Activated CD8-positive, alpha-beta memory T cell treated with anti-CD3 and anti-CD28 coated beads, Interleukin-2, amount 10 ng/mL, durations not matched to agents 7 days and 5 days (primary cell): Measurements from ENCODE around the gene TRIM63. TPM values are rescaled to one million over a fixed set of nuclear protein-coding genes. Genes with fewer than 3 reads are reported as not detected.
"Not testable (repeated sequence)": the region's sequence is repeated elsewhere in the genome, so short reads cannot be mapped to it uniquely, and the experiment has no call there.

ENCODE experiments used
- ATAC-seq: fragments of 150-1000 bp; cut with Tn5 transposase; one replicate; pipeline ENCODE4 v1.10.0; 2021; ENCODE audit warnings: moderate library complexity
- CTCF ChIA-PET: fragments of 350-600 bp; sonication (Branson Sonifier 250); formaldehyde crosslinking; loops from one replicate; lab custom pipeline; 2021; ENCODE audit warnings: antibody characterized with exemption; lab: Charles Lee
- DNase-seq: peaks from one replicate; pipeline ENCODE4 v3.0.0-alpha.2; 2020
- H3K27ac Mint-ChIP-seq: one replicate; pipeline ENCODE4 v1.8.0; 2021; ENCODE audit warnings: mild to moderate bottlenecking, mixed read lengths
- H3K27me3 Mint-ChIP-seq: one replicate; pipeline ENCODE4 v1.8.0; 2021; ENCODE audit warnings: mixed read lengths
- H3K36me3 Mint-ChIP-seq: one replicate; pipeline ENCODE4 v1.8.0; 2021; ENCODE audit warnings: mild to moderate bottlenecking, mixed read lengths
- H3K4me1 Mint-ChIP-seq: one replicate; pipeline ENCODE4 v1.8.0; 2021; ENCODE audit warnings: mixed read lengths
- H3K4me3 Mint-ChIP-seq: one replicate; pipeline ENCODE4 v1.8.0; 2021; ENCODE audit warnings: mild to moderate bottlenecking, moderate library complexity, mixed read lengths
- H3K9me3 Mint-ChIP-seq: one replicate; pipeline ENCODE4 v1.8.0; 2022; ENCODE audit warnings: low read depth, mixed read lengths
- total RNA-seq, 2 experiments: library from RNA; stranded (reverse); gene quantifications; one replicate each; pipeline ENCODE4 v1.2.3, GENCODE V29; 2021

Gene TRIM63
- not detected for total RNA-seq

- H3K36me3 Mint-ChIP-seq, result no peaks in the 10 kb centered on the region
- H3K27me3 Mint-ChIP-seq, result peaks cover 47% of the 10 kb centered on the region
- ATAC-seq (no peak), DNase-seq (no peak)
- CTCF ChIA-PET, result interaction anchor here (0.6 to 2.1 kb wide), 2 partner anchors 20 to 78 kb away, joined by 4 to 7 read pairs; no protein-coding TSS in a partner anchor
- H3K9me3 Mint-ChIP-seq, result no peaks in the 10 kb centered on the region
- no peaks in the 10 kb centered on the region for H3K4me1 Mint-ChIP-seq
- H3K27ac Mint-ChIP-seq, result no peak within 1 kb of the TSS
- H3K4me3 Mint-ChIP-seq, result no peak within 1 kb of the TSS
These were observed at the start of gene TRIM63 for GRCh38 chr1:26067432-26067911. TRIM63 (minus strand) TSS chr1:26067630; CDS start chr1:26067494, 136 bp downstream.

GRCh38 chr1:26114165-26114927 is 46.9 kb upstream of the TRIM63 start:
- no peaks in the 10 kb centered on the region for H3K27me3 Mint-ChIP-seq
- H3K9me3 Mint-ChIP-seq, result no peaks in the 10 kb centered on the region
- peak; percentile 23 for DNase-seq
- H3K27ac Mint-ChIP-seq, result no peak overlapping the region
- CTCF ChIA-PET, result interaction anchor here (0.8 to 5.5 kb wide), 8 partner anchors 10 to 120 kb away, joined by 3 to 66 read pairs (median 4); partner anchors contain the start of genes CEP85 and PAFAH2
- peaks cover 31% of the 10 kb centered on the region for H3K36me3 Mint-ChIP-seq
- ATAC-seq, result no peak
- peaks cover 37% of the 10 kb centered on the region for H3K4me1 Mint-ChIP-seq
- no peak overlapping the region for H3K4me3 Mint-ChIP-seq

GRCh38 chr1:26112407-26112775 is 45.0 kb upstream of the TRIM63 start:
- peaks cover 17% of the 10 kb centered on the region for H3K36me3 Mint-ChIP-seq

GRCh38 chr1:26111530-26112406 is 44.3 kb upstream of the TRIM63 start, which contains the start of gene PDIK1L:
PDIK1L (plus strand) TSS chr1:26111824; CDS start chr1:26114309, 2,485 bp downstream.
- CTCF ChIA-PET, result interaction anchor here (1.0 to 8.0 kb wide), 9 partner anchors 13 to 586 kb away, joined by 3 to 93 read pairs (median 4); partner anchors contain the start of genes CEP85 and ZNF593

More at GRCh38 chr1:26112407-26112775, 45.0 kb upstream of the TRIM63 start:
- no peak for ATAC-seq
- Mint-ChIP-seq H3K9me3 (no peaks in the 10 kb centered on the region), H3K4me1 (peaks cover 30% of the 10 kb centered on the region), H3K27me3 (no peaks in the 10 kb centered on the region), H3K27ac (peak overlapping the region; percentile 94), H3K4me3 (peak overlapping the region; percentile 91)
- no peak for DNase-seq
- CTCF ChIA-PET, result interaction anchor here (0.6 to 8.0 kb wide), 10 partner anchors 8 to 585 kb away, joined by 3 to 93 read pairs (median 4); partner anchors contain the start of genes CEP85 and ZNF593

GRCh38 chr1:26110731-26111529 is 43.5 kb upstream of the TRIM63 start:
- Mint-ChIP-seq H3K4me1 (peaks cover 30% of the 10 kb centered on the region), H3K36me3 (peaks cover 14% of the 10 kb centered on the region), H3K9me3 (no peaks in the 10 kb centered on the region), H3K4me3 (peak overlapping the region; percentile 91), H3K27me3 (no peaks in the 10 kb centered on the region), H3K27ac (peak overlapping the region; percentile 82)
- DNase-seq, result peak; percentile 84
- peak; percentile 55 for ATAC-seq
- CTCF ChIA-PET, result interaction anchor here (1.0 to 8.0 kb wide), 9 partner anchors 14 to 174 kb away, joined by 3 to 93 read pairs (median 6); partner anchors contain the start of genes CEP85 and ZNF593

More at GRCh38 chr1:26111530-26112406, 44.3 kb upstream of the TRIM63 start, which contains the start of gene PDIK1L:
- peak; percentile 87 for ATAC-seq
- Mint-ChIP-seq H3K4me1 (peaks cover 30% of the 10 kb centered on the region), H3K27me3 (no peaks in the 10 kb centered on the region), H3K27ac (peak within 1 kb of the TSS; percentile 94), H3K4me3 (peak within 1 kb of the TSS; percentile 91), H3K36me3 (peaks cover 14% of the 10 kb centered on the region), H3K9me3 (no peaks in the 10 kb centered on the region)
- DNase-seq, result peak; percentile 94

- CTCF ChIA-PET, result interaction anchor here (0.7 to 8.0 kb wide), 7 partner anchors 15 to 176 kb away, joined by 3 to 93 read pairs (median 5); partner anchors contain the start of genes CEP85 and ZNF593
- DNase-seq (no peak), ATAC-seq (no peak)
- no peak overlapping the region for H3K27ac Mint-ChIP-seq
- H3K27me3 Mint-ChIP-seq, result peaks cover 3% of the 10 kb centered on the region
- H3K36me3 Mint-ChIP-seq, result peaks cover 9% of the 10 kb centered on the region
- H3K4me1 Mint-ChIP-seq, result peaks cover 32% of the 10 kb centered on the region
- peak overlapping the region; percentile 91 for H3K4me3 Mint-ChIP-seq
- H3K9me3 Mint-ChIP-seq, result no peaks in the 10 kb centered on the region
These were observed 42.1 kb upstream of the TRIM63 start for GRCh38 chr1:26109229-26110164.

- Mint-ChIP-seq H3K4me1 (peaks cover 16% of the 10 kb centered on the region), H3K27me3 (peaks cover 23% of the 10 kb centered on the region), H3K27ac (peak overlapping the region; percentile 4)
- not testable (repeated sequence) for H3K4me3 Mint-ChIP-seq, ATAC-seq, DNase-seq, H3K9me3 Mint-ChIP-seq, H3K36me3 Mint-ChIP-seq
- CTCF ChIA-PET, result interaction anchor here (0.6 to 8.5 kb wide), 19 partner anchors 10 to 286 kb away, joined by 3 to 181 read pairs (median 3); partner anchors contain the start of genes CEP85, ZNF593 and ZNF593OS
These were observed 37.8 kb upstream of the TRIM63 start for GRCh38 chr1:26105226-26105548.

- ATAC-seq (no peak), DNase-seq (no peak)
- Mint-ChIP-seq H3K27ac (no peak overlapping the region), H3K4me1 (peaks cover 20% of the 10 kb centered on the region), H3K27me3 (peaks cover 27% of the 10 kb centered on the region), H3K9me3 (no peaks in the 10 kb centered on the region), H3K36me3 (no peaks in the 10 kb centered on the region), H3K4me3 (no peak overlapping the region)
- CTCF ChIA-PET, result interaction anchor here (0.6 to 8.5 kb wide), 11 partner anchors 11 to 315 kb away, joined by 3 to 181 read pairs (median 7); partner anchors contain the start of genes CEP85 and ZNF593
These were observed 35.1 kb upstream of the TRIM63 start for GRCh38 chr1:26102526-26102925.

- peaks cover 27% of the 10 kb centered on the region for H3K27me3 Mint-ChIP-seq
- CTCF ChIA-PET, result interaction anchor here (0.6 to 8.5 kb wide), 12 partner anchors 11 to 315 kb away, joined by 3 to 181 read pairs (median 6); partner anchors contain the start of genes CEP85 and ZNF593
These were observed 34.7 kb upstream of the TRIM63 start for GRCh38 chr1:26102119-26102518.

GRCh38 chr1:26100204-26100603 is 32.8 kb upstream of the TRIM63 start:
- not testable (repeated sequence) for ATAC-seq, H3K4me3 Mint-ChIP-seq, H3K36me3 Mint-ChIP-seq, DNase-seq, H3K9me3 Mint-ChIP-seq, H3K27ac Mint-ChIP-seq
- CTCF ChIA-PET, result interaction anchor here (1.1 to 8.5 kb wide), 5 partner anchors 28 to 70 kb away, joined by 3 to 181 read pairs (median 4); partner anchors contain the start of gene ZNF593
- Mint-ChIP-seq H3K4me1 (peaks cover 26% of the 10 kb centered on the region), H3K27me3 (peaks cover 35% of the 10 kb centered on the region)

More at GRCh38 chr1:26102119-26102518, 34.7 kb upstream of the TRIM63 start:
- peaks cover 23% of the 10 kb centered on the region for H3K4me1 Mint-ChIP-seq
- no peaks in the 10 kb centered on the region for H3K36me3 Mint-ChIP-seq
- H3K4me3 Mint-ChIP-seq, result no peak overlapping the region
- no peak overlapping the region for H3K27ac Mint-ChIP-seq
- H3K9me3 Mint-ChIP-seq, result no peaks in the 10 kb centered on the region
- ATAC-seq (no peak), DNase-seq (no peak)

GRCh38 chr1:26099780-26100179 is 32.4 kb upstream of the TRIM63 start:
- ATAC-seq, result no peak
- Mint-ChIP-seq H3K4me3 (no peak overlapping the region), H3K9me3 (no peaks in the 10 kb centered on the region), H3K27ac (no peak overlapping the region), H3K27me3 (peaks cover 33% of the 10 kb centered on the region), H3K36me3 (no peaks in the 10 kb centered on the region), H3K4me1 (peaks cover 22% of the 10 kb centered on the region)
- DNase-seq, result no peak
- CTCF ChIA-PET, result interaction anchor here (1.2 to 8.5 kb wide), 4 partner anchors 28 to 70 kb away, joined by 3 to 181 read pairs (median 6); partner anchors contain the start of gene ZNF593
